Measurements from ENCODE around the gene MRC2. TPM values are rescaled to one million over a fixed set of nuclear protein-coding genes. Genes with fewer than 3 reads are reported as not detected.

MRC2 gene
- total RNA-seq, 1 donor, result 245 TPM

DNA sequence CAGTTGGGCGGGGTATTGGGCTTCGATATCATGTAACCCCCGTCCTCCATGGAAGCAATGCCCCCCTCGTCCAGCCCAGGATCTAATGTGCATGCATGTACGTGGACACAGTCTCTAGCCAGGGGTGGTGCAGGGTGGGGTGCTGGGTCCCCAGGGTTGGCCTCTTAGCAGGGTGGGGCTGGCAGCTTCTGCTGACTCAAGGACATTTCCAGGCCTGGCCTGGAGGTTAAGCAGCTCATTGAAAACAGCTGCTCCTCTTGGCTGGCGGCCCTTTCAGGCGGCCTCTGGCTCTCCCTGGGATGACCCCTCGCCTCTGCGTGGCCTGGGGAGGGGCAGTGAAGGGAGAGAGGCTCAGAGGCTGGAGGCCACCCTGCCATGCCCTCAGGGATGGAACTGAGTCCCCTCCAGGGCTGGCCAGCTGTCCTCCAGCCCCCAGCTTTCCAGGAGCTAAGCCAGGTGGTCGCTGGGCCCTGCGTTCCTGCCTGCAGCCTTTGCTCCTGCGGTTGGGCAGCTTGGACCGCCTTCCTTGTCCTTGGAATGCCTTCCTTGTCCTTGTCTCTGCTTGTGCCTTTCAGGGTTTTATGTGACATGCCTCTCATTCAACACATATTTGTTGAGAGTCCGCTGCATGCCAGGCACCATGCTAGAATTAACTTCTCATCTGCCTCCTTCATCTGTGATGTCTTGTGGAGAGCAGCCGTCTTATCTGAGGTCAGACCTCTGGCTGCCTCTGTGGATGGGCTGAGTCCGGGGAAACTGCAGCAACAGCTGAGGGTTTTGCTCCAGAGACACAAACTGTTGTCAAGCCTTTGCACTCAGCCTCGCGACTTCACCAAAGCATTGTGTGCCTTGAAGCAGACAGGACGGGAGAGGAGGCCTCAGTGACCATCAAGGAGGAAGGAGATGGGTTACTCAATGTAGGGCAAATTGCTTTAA is 26.6 kb downstream of the MRC2 start:
- TF ChIP-seq, protein P1, sequence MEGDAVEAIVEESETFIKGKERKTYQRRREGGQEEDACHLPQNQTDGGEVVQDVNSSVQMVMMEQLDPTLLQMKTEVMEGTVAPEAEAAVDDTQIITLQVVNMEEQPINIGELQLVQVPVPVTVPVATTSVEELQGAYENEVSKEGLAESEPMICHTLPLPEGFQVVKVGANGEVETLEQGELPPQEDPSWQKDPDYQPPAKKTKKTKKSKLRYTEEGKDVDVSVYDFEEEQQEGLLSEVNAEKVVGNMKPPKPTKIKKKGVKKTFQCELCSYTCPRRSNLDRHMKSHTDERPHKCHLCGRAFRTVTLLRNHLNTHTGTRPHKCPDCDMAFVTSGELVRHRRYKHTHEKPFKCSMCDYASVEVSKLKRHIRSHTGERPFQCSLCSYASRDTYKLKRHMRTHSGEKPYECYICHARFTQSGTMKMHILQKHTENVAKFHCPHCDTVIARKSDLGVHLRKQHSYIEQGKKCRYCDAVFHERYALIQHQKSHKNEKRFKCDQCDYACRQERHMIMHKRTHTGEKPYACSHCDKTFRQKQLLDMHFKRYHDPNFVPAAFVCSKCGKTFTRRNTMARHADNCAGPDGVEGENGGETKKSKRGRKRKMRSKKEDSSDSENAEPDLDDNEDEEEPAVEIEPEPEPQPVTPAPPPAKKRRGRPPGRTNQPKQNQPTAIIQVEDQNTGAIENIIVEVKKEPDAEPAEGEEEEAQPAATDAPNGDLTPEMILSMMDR (IDR thresholded peaks at IDR 0.05; ENCODE audit: insufficient read depth, low read length), result no peak
- DNase-seq (ENCODE audit: low read depth), result peak; percentile 82
- H3K4me3 ChIP-seq (ENCODE audit: low read depth, low read length), result peak overlapping the region; percentile 22

DNA sequence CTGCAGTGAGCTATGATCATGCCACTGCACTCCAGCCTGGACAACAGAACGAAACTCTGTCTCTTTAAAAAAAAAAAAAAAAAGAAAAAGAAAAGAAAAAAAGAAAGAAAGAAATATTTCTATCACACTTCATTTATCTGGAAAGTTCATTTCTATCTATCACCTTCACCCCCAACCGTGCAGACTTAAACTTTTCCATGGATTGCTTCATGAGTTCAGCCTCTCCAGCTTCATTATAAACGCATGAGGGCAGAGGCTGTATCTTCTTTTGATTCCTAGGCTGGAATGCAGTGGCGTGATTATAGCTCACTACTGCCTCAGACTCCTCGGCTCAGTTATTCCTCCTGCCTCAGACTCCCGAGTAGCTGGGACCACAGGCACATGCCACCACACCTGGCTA is 28.2 kb downstream of the MRC2 start:
- TF ChIP-seq, protein P1 (IDR thresholded peaks at IDR 0.05; ENCODE audit: insufficient read depth, low read length), result no peak
- no peak overlapping the region for H3K4me3 ChIP-seq (ENCODE audit: low read depth, low read length)
- DNase-seq (ENCODE audit: low read depth), result no peak

DNA sequence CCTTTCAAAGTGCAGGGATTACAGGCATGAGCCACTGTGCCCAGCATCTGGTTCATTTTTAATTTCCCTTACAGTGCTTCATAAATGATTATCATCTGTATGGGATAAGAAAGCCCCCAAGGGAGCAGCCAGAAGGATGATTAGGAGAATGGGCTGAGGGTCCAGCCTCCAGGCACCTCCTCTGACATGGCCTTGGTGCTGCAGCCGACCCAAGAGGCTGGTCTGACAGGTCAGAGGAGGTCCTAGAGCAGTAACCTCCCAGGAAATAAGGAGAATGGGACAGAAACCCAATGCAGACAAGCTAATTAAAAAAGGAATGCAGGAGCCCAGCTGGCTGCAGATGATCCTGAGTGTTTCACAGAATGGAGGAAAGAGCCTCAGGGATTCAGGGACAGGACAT is 29.0 kb downstream of the MRC2 start:
- H3K4me3 ChIP-seq (ENCODE audit: low read depth, low read length), result no peak overlapping the region
- TF ChIP-seq, protein P1 (IDR thresholded peaks at IDR 0.05; ENCODE audit: insufficient read depth, low read length), result no peak
- no peak for DNase-seq (ENCODE audit: low read depth)

DNA sequence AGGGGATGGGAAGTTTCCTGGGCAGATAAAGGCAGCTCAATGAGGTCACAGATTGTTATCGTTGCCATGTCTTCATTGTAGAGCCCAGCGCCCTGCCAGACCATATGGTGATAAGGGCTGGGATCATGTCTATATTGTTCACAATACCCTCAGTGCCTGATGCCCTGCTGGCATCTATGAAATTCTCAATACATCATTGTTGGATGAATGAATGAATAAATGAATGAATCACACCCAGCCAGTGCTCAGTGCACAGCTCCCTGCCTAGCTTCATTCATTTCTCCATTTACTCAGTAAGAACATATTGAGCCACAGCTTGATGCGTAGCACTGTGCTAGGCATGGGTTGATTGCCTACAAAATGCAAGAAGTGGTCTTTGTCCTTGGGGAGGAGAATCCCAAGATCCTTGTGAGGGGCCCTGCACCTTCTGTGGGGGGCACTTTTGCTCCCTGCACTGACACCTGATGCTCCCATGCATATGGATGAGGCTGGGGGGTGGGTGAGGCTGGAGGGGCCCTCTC is 29.7 kb downstream of the MRC2 start:
- no peak overlapping the region for H3K4me3 ChIP-seq (ENCODE audit: low read depth, low read length)
- TF ChIP-seq, protein P1 (IDR thresholded peaks at IDR 0.05; ENCODE audit: insufficient read depth, low read length), result no peak
- no peak for DNase-seq (ENCODE audit: low read depth)

DNA sequence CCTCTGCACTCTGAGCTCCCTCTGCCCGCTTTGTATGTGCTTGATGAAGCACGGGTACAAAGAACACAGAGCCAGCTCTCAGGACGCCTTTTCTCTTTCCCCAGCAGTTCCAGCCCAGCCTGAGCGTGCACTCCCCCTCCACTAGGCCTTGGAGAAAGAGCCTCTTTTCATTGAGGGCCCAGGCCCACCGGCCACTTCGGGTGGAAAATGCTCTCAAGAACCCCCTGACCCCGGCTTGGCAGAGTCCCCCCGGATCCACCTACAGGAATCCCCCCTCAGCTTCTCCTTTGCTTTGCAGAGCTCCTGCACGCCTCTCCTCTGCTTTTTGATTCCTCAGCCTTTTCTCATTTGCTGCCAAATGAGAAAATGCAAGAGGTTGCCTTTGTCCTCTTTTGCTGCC is 30.2 kb downstream of the MRC2 start:
- no peak for DNase-seq (ENCODE audit: low read depth)
- TF ChIP-seq, protein P1 (IDR thresholded peaks at IDR 0.05; ENCODE audit: insufficient read depth, low read length), result no peak
- H3K4me3 ChIP-seq (ENCODE audit: low read depth, low read length), result no peak overlapping the region

DNA sequence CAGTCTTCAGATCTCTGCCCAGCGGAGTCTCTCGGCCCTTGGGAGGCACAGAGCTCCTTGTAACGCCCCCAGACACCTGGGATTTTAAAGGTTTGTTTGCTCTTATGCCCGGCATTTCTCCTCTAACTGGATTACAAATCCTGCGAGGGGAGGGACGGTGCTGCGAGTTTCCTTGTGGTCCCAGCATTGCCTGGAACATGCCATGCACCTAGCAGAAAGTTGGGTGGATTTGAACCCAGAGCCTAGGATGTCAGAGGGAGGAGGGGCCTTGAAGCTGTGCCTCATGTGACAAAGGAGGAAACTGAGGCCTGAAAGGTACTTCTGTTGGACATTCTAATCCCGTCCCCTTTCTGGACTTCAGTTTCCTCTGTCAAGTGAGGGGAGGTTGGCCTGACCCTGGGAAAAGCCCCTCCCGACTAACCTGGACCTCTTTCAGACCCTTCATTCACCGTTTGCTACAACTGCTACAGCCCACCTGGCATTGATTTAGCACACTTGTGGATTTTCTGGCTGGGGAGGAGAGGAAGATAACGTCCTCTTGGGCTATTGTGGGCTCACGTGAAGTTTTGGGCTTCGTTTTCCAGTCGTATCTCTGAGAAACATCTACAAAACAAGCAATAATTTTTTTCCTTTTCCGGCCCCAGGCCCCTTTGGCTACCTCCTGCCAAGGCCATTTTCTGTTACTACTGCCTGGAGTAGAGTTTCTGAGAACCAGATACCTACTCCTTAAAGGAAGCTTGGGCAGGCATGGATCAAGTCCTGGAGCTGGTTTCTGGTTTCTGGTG is 30.9 kb downstream of the MRC2 start:
- DNase-seq (ENCODE audit: low read depth), result peak; percentile 34
- TF ChIP-seq, protein P1 (IDR thresholded peaks at IDR 0.05; ENCODE audit: insufficient read depth, low read length), result no peak
- no peak overlapping the region for H3K4me3 ChIP-seq (ENCODE audit: low read depth, low read length)

All from fibroblast of the aortic adventitia (primary cell).